Regular cardiac myocyte (primary cell): ENCODE results near the gene SYMPK. TPM values are rescaled to one million over a fixed set of nuclear protein-coding genes. Genes with fewer than 3 reads are reported as not detected.

ENCODE experiments used
- total RNA-seq: library from RNA; depleted of rRNA; stranded (reverse); fragments of >200 nt; gene quantifications from 2 replicates; pipeline ENCODE4 v1.2.3, GENCODE V29; 2014

The SYMPK gene
- 22.8 and 29.9 TPM in 2 replicates for total RNA-seq

GRCh38 chr19:45862564-45863334 is at the start of gene SYMPK:
Gene SYMPK, minus strand, starts transcription at chr19:45863147. Its CDS starts 8,652 bp downstream, at chr19:45854495.

GRCh38 chr19:45901912-45902650 is 39.1 kb upstream of the SYMPK start, which contains the start of gene MYPOP:
Gene MYPOP, minus strand, starts transcription at chr19:45902613. Its CDS starts 840 bp downstream, at chr19:45901773.

GRCh38 chr19:45885556-45886426 is 22.8 kb upstream of the SYMPK start, which contains the start of gene IRF2BP1:
Gene IRF2BP1, minus strand, starts transcription at chr19:45886141. Its CDS starts 367 bp downstream, at chr19:45885774.

GRCh38 chr19:45863840-45864628 is 1.1 kb upstream of the SYMPK start, which contains the start of gene FOXA3:
Gene FOXA3, plus strand, starts transcription at chr19:45864326. Its CDS starts 131 bp downstream, at chr19:45864457.

GRCh38 chr19:45814851-45815480 is 48.0 kb downstream of the SYMPK start, which contains the start of gene RSPH6A:
Gene RSPH6A, minus strand, starts transcription at chr19:45815308. Its CDS starts 132 bp downstream, at chr19:45815176.

GRCh38 chr19:45792470-45793177 is 70.3 kb downstream of the SYMPK start, which contains the start of gene DMWD:
Gene DMWD, minus strand, starts transcription at chr19:45792845. Its CDS starts 89 bp downstream, at chr19:45792756.

GRCh38 chr19:45782162-45782691 is 80.7 kb downstream of the SYMPK start, which contains the start of gene DMPK:
Gene DMPK, minus strand, starts transcription at chr19:45782490. Its CDS starts 138 bp downstream, at chr19:45782352.

GRCh38 chr19:45768984-45769782 is 93.8 kb downstream of the SYMPK start, which contains the start of gene SIX5:
Gene SIX5, minus strand, starts transcription at chr19:45769252. Its CDS starts 408 bp downstream, at chr19:45768844.

Other genes starting within 250 kb of the SYMPK start
- gene EML2, start 223.8 kb downstream of the SYMPK start, total RNA-seq, result 66.8 and 101 TPM in 2 replicates
- 0.28 and 0.38 TPM in 2 replicates for gene GIPR, start 194.9 kb downstream of the SYMPK start, total RNA-seq
- gene SNRPD2, start 171.2 kb downstream of the SYMPK start, total RNA-seq, result 288 and 449 TPM in 2 replicates
- gene QPCTL, start 170.5 kb downstream of the SYMPK start, total RNA-seq, result 31.2 and 32.1 TPM in 2 replicates
- gene FBXO46, start 132.3 kb downstream of the SYMPK start, total RNA-seq, result 3.4 and 5.8 TPM in 2 replicates
- not detected in 2 replicates for gene MEIOSIN, start 129.7 kb downstream of the SYMPK start, total RNA-seq
- 8.1 and 11.3 TPM in 2 replicates for gene SIX5, start 93.9 kb downstream of the SYMPK start, total RNA-seq
- gene DMPK, start 80.7 kb downstream of the SYMPK start, total RNA-seq, result 15.0 and 48.2 TPM in 2 replicates
- gene DMWD, start 70.3 kb downstream of the SYMPK start, total RNA-seq, result 27.8 and 29.0 TPM in 2 replicates
- under 0.01 and 0.28 TPM in 2 replicates for gene RSPH6A, start 47.8 kb downstream of the SYMPK start, total RNA-seq
- under 0.01 TPM in 1 of 2 replicates, not detected in the other for gene FOXA3, start 1.2 kb upstream of the SYMPK start, total RNA-seq
- gene IRF2BP1, start 23.0 kb upstream of the SYMPK start, total RNA-seq, result 26.5 and 28.4 TPM in 2 replicates
- gene MYPOP, start 39.5 kb upstream of the SYMPK start, total RNA-seq, result 0.77 and 2.0 TPM in 2 replicates
- gene NANOS2, start 51.6 kb upstream of the SYMPK start, total RNA-seq, result not detected in 2 replicates
- under 0.01 TPM in 2 replicates for gene NOVA2, start 110.7 kb upstream of the SYMPK start, total RNA-seq
- gene CCDC61, start 132.3 kb upstream of the SYMPK start, total RNA-seq, result 5.4 and 10.9 TPM in 2 replicates
- gene PGLYRP1, start 159.9 kb upstream of the SYMPK start, total RNA-seq, result not detected in 2 replicates
- gene IGFL4, start 177.9 kb upstream of the SYMPK start, total RNA-seq, result not detected in 2 replicates